Activated naive CD8-positive, alpha-beta T cell treated with anti-CD3 and anti-CD28 coated beads, Interleukin-2, amount 50 U/mL, for 24 hours (primary cell): Measurements from ENCODE around the gene ZC3H12C.
"Not testable (repeated sequence)": the region's sequence is repeated elsewhere in the genome, so short reads cannot be mapped to it uniquely, and the experiment has no call there.

Experiments used
- ATAC-seq: fragments of 150-1000 bp; cut with Tn5 transposase; one replicate; pipeline ENCODE4 v1.10.0; 2021
- DNase-seq: peaks from one replicate; pipeline ENCODE4 v3.0.0; 2021
- H3K27ac Mint-ChIP-seq: one replicate; pipeline ENCODE4 v1.8.0; 2021; ENCODE audit warnings: mild to moderate bottlenecking, mixed read lengths
- H3K27me3 Mint-ChIP-seq: one replicate; pipeline ENCODE4 v1.8.0; 2021; ENCODE audit warnings: mixed read lengths
- H3K36me3 Mint-ChIP-seq: one replicate; pipeline ENCODE4 v1.8.0; 2021; ENCODE audit warnings: low read depth, mixed read lengths
- H3K4me1 Mint-ChIP-seq: one replicate; pipeline ENCODE4 v1.8.0; 2021; ENCODE audit warnings: mixed read lengths
- H3K4me3 Mint-ChIP-seq: one replicate; pipeline ENCODE4 v1.8.0; 2021; ENCODE audit warnings: mild to moderate bottlenecking, moderate library complexity, mixed read lengths
- H3K9me3 Mint-ChIP-seq: one replicate; pipeline ENCODE4 v1.8.0; 2021; ENCODE audit warnings: mixed read lengths

The ZC3H12C gene

DNA sequence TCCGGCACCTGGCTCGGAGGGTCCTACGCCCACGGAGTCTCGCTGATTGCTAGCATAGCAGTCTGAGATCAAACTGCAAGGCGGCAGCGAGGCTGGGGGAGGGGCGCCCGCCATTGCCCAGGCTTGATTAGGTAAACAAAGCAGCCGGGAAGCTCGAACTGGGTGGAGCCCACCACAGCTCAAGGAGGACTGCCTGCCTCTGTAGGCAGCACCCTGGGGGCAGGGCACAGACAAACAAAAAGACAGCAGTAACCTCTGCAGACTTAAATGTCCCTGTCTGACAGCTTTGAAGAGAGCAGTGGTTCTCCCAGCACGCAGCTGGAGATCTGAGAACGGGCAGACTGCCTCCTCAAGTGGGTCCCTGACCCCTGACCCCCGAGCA is 116.1 kb downstream of the ZC3H12C start:
- not testable (repeated sequence) for H3K27ac Mint-ChIP-seq, H3K36me3 Mint-ChIP-seq

DNA sequence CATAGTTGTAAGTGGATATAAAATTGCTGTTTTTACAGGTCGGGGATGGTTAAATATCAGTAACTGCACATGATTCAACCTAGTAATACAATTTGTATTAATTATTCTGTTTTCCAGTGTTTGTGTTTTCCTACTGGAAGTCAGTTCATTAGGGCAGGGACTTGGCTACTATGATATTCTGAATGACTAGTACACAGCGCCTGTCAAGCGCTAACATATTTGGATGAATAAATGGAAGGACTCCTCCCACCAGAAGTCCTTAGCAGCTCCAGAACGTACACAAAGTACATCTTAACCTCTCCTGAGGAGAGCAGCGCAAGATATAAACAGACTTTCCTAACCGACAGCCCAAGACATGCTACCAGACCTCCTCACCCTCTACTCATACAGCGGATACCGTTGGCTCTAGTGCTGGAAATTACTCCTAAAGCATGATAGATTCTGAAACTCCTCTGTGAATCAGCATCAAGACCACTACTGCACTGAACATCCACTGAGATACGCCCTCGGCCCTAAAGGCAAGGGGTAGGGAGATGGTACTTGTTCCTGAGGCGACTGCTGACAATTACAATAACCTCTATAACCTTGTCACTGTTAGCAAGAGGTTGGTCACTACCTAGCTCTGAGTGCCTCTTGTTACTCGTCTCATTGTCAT is 124.2 kb downstream of the ZC3H12C start:
- no peaks in the 10 kb centered on the region for H3K9me3 Mint-ChIP-seq
- H3K27me3 Mint-ChIP-seq = no peaks in the 10 kb centered on the region
- H3K27ac Mint-ChIP-seq = no peak overlapping the region

More for the DNA sequence above, 116.1 kb downstream of the ZC3H12C start:
- not testable (repeated sequence) for H3K9me3 Mint-ChIP-seq, ATAC-seq, H3K27me3 Mint-ChIP-seq, DNase-seq, H3K4me3 Mint-ChIP-seq, H3K4me1 Mint-ChIP-seq

DNA sequence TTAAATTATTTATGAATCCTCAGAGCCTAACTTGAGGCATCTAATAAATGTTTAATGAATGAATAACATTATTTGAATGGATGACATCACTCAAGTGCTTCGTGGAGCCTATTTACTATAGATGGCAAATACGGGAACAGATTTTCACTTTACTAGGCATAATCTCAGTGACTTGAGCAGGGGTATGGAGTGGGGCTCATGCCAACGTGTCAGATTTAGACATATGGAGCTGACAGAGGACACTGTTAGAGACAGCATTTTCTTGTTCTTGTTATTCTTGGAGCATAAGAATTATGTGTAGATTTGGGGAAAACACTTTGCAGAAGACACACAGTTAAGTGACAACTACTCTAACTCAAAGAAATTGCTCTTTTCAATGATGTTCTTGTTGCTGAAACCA is 124.7 kb downstream of the ZC3H12C start:
- no peak for DNase-seq
- no peaks in the 10 kb centered on the region for H3K9me3 Mint-ChIP-seq
- no peaks in the 10 kb centered on the region for H3K4me1 Mint-ChIP-seq
- H3K27ac Mint-ChIP-seq = no peak overlapping the region
- no peak for ATAC-seq
- no peaks in the 10 kb centered on the region for H3K36me3 Mint-ChIP-seq
- H3K27me3 Mint-ChIP-seq = no peaks in the 10 kb centered on the region
- no peak overlapping the region for H3K4me3 Mint-ChIP-seq

More for the DNA sequence above, 124.2 kb downstream of the ZC3H12C start:
- DNase-seq (no peak), ATAC-seq (no peak)
- Mint-ChIP-seq H3K36me3 (no peaks in the 10 kb centered on the region), H3K4me1 (no peaks in the 10 kb centered on the region), H3K4me3 (no peak overlapping the region)

DNA sequence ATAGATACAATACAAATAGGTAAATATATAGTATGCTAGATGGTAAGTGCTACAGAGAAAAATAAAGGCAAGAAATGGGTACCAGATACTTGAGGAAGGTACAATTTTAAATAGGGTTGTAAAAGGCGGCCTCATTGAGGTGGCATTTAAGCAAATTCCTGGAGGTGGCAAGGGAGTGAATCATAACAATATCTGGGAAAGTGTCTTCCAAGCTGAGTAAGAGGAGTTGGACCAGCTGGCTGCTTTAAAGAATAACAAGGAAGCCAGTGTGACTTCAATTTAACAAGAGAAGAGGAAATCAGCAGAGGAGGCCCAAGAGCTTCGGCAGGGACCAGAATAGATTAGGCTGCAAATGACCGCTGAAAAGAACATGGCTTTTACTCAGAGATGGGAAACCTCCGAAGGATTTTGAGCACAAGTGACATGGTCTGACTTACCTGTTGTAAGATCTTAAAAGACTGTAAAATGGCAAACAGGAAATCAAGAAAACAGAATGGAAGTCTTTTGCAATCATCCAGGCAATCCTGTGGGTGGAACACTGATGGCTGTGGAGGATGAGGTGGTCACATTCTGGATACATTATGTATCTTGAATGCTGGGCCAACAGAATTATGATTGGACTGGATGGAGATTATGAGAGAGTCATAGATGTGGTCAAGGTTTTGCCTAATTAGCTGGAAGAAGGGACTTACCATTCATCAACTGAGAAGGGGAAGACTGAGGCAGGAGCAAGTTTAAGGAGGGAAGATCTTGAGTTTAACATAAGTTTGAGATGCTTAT is 126.0 kb downstream of the ZC3H12C start:
- no peaks in the 10 kb centered on the region for H3K27me3 Mint-ChIP-seq
- no peaks in the 10 kb centered on the region for H3K9me3 Mint-ChIP-seq
- peaks cover under 1% of the 10 kb centered on the region for H3K36me3 Mint-ChIP-seq
- no peak overlapping the region for H3K27ac Mint-ChIP-seq
- H3K4me1 Mint-ChIP-seq = no peaks in the 10 kb centered on the region
- no peak for ATAC-seq
- DNase-seq = no peak
- H3K4me3 Mint-ChIP-seq = no peak overlapping the region
